HG03108 (cell line): ENCODE data around the gene ZNF462.
"Not testable (repeated sequence)": the region's sequence is repeated elsewhere in the genome, so short reads cannot be mapped to it uniquely, and the experiment has no call there.

ENCODE experiments used
- ATAC-seq: cut with Tn5 transposase; IDR thresholded peaks from one replicate; pipeline ENCODE4 v1.9.1; 2021; ENCODE audit warnings: moderate library complexity; ENCODE audit not compliant: unreplicated experiment

The ZNF462 gene

GRCh38 chr9:106886111-106887046 is 23.4 kb downstream of the ZNF462 start:
- ATAC-seq = no peak

GRCh38 chr9:106887066-106887465 is 24.1 kb downstream of the ZNF462 start:
- ATAC-seq = no peak

- no peak for ATAC-seq
Observed at GRCh38 chr9:106889061-106889590, 26.2 kb downstream of the ZNF462 start.

- ATAC-seq = no peak
Observed at GRCh38 chr9:106890608-106891007, 27.6 kb downstream of the ZNF462 start.

GRCh38 chr9:106891286-106891685 is 28.3 kb downstream of the ZNF462 start:
- no peak for ATAC-seq

GRCh38 chr9:106892632-106893031 is 29.7 kb downstream of the ZNF462 start:
- ATAC-seq = no peak

GRCh38 chr9:106893088-106893487 is 30.1 kb downstream of the ZNF462 start:
- ATAC-seq = no peak

GRCh38 chr9:106896695-106897094 is 33.7 kb downstream of the ZNF462 start:
- no peak for ATAC-seq

GRCh38 chr9:106897236-106897635 is 34.3 kb downstream of the ZNF462 start:
- no peak for ATAC-seq

- ATAC-seq = no peak
Observed at GRCh38 chr9:106897751-106898150, 34.8 kb downstream of the ZNF462 start.

GRCh38 chr9:106900523-106900922 is 37.6 kb downstream of the ZNF462 start:
- ATAC-seq = not testable (repeated sequence)

GRCh38 chr9:106906129-106906528 is 43.2 kb downstream of the ZNF462 start:
- ATAC-seq = no peak

- no peak for ATAC-seq
Observed at GRCh38 chr9:106911951-106912350, 49.0 kb downstream of the ZNF462 start.

GRCh38 chr9:106913276-106913675 is 50.3 kb downstream of the ZNF462 start:
- ATAC-seq = no peak

GRCh38 chr9:106915851-106916250 is 52.9 kb downstream of the ZNF462 start:
- ATAC-seq = no peak

- ATAC-seq = no peak
Observed at GRCh38 chr9:106916466-106917235, 53.7 kb downstream of the ZNF462 start.

- ATAC-seq = no peak
Observed at GRCh38 chr9:106918825-106919509, 56.0 kb downstream of the ZNF462 start.

- no peak for ATAC-seq
Observed at GRCh38 chr9:106920091-106920490, 57.1 kb downstream of the ZNF462 start.

GRCh38 chr9:106920701-106921283 is 57.8 kb downstream of the ZNF462 start:
- ATAC-seq = no peak

- no peak for ATAC-seq
Observed at GRCh38 chr9:106921341-106921899, 58.5 kb downstream of the ZNF462 start.
